HS-27A (cell line): ENCODE measurements around the gene DAAM1.

Experiments used
- DNase-seq: peaks from one replicate; pipeline ENCODE4 v3.0.0-alpha.2; 2012; ENCODE audit warnings: low read depth, missing footprints

The DAAM1 gene

DNA sequence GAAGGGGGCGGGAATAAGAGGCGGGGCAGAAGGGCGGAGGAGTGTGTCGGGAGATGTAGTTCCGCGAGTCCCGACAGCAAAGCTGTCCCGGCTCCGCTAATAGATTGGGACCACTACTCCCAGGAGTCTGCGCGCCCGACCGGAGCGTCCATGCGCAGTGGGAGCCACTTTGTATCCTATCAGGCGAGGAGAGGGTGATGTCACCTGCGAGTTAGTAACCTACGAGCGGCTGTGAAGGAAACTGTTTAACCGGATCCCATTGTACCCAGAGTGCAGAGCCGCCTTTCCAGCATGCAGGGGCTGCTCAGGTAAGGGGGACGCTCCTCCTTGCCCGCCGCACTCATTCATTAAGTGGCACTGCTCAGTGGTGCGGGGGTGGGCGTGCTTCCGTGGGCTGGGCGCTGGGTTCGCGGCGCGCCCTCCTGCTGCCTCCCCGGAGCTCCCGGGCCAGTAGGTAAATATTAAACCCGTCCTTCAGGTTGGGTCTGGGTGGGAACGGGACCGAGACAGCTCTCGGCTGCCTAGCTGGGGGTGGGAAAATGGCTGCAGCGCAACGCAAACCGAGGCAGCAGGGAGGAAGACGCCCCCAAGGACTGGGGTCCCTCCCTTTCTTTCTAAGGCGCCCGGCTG lies at the start of gene DAAM1:
Gene DAAM1 (plus strand): TSS at position 207 of the 630 bp plus-strand sequence. CDS start 74,811 bp downstream, outside the sequence.
- peak; percentile 94 for DNase-seq

DNA sequence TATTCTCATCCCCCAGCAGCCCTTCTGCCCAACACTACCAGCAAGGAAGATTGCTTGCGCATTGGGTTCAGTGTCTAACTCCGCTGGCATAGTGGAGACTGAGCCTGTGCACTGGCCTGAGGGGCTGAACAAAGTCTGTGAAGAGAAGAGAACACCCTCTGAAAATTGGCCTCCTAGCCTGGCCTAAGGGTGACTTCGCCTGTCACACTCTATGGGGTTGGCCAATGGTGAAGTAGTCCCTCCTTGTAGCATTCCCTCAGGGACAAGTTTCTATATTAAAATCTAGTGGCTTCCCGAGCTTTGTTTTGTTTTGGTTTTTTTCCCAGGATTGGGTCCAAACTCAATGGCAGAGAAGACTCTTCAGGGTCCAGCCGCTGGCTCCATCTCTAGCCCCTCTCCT lies 49.1 kb upstream of the DAAM1 start:
- no peak for DNase-seq

GRCh38 chr14:59140106-59140843 lies 48.2 kb upstream of the DAAM1 start:
- DNase-seq, result no peak

- no peak for DNase-seq
These were observed 42.0 kb upstream of the DAAM1 start for GRCh38 chr14:59146484-59146883.

- DNase-seq, result no peak
These were observed 41.5 kb upstream of the DAAM1 start for GRCh38 chr14:59147007-59147406.

GRCh38 chr14:59148334-59148900 lies 40.0 kb upstream of the DAAM1 start:
- DNase-seq, result no peak

DNA sequence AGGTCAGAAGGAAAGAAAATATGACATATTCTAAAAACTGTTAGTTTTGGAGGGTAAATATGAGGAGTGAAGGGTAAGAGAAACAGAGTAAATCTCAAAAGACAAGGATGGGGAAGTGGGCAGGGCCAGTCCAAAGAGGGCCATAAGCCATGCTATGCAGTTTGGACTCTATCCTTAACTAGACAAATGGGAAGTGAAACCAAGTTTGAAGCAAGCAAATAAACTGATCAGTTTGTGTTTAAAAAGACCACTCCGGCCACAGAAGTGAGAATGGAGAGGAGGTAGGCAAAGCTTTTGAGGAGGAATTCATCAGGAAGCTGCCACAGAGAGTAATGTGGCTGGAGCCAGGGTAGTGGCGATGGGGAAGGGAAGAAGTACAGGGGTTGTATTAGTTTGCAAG lies 37.5 kb upstream of the DAAM1 start:
- no peak for DNase-seq

- no peak for DNase-seq
These were observed 34.1 kb upstream of the DAAM1 start for GRCh38 chr14:59154373-59154772.

GRCh38 chr14:59155886-59156285 lies 32.6 kb upstream of the DAAM1 start:
- no peak for DNase-seq

DNA sequence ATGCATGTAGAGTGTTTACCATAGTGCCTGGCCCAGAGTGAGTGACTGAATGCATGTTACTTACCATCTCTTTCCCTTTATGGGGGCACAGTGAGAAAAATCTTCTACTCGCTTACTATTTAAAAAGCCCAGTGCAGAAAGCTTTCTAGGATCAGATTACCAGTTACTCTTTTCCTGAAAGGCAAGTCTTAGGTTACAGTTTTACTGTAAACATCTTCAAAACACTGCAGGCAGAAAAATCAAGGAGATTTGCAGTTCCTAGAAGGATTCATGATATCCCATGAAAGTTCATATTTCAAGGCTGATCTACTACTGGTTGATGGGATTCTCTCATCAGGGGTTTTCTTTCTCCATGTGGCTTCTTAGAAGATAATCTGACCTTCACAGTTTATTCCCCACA lies 29.3 kb upstream of the DAAM1 start:
- DNase-seq, result no peak

DNA sequence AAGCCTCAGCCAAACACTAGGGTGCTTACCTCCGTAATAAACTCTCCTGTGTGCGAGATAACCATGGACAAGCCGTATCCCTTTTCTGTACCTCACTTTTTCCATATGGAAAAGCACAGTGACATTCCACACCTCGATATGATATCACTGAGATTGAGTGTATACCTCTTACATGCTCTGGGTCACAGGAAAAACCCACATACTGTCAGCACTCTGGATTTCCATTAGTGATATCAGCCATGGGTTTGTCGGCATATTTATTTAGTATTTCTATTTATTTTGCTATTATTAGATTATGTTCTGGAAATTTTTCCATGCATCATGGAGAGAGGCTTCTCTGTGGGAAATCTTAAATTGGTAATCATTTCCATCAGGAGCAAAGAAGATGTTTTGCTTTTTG lies 28.0 kb upstream of the DAAM1 start:
- DNase-seq, result no peak

- peak; percentile 1 for DNase-seq
These were observed 26.8 kb upstream of the DAAM1 start for GRCh38 chr14:59161561-59162175.

GRCh38 chr14:59166258-59166657 lies 22.2 kb upstream of the DAAM1 start:
- DNase-seq, result no peak

DNA sequence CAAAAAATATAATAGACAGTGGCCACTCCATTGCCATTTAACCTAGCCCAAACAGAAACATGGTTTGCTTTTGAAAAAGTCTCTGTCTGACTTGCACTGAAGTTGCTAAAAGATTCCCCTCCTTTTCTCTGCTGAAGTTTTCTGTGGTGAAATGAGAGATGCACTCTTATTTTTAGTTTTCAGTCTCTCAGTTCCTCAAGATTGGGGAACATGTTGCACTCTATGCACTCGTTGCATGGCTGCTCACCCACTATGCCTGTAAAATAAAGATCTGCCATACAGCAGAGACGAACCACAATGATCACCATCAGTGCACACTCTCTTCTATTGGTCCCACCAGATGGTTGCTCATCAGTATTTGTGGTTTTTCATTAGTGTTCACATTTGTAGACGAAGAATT lies 13.1 kb upstream of the DAAM1 start:
- no peak for DNase-seq

DNA sequence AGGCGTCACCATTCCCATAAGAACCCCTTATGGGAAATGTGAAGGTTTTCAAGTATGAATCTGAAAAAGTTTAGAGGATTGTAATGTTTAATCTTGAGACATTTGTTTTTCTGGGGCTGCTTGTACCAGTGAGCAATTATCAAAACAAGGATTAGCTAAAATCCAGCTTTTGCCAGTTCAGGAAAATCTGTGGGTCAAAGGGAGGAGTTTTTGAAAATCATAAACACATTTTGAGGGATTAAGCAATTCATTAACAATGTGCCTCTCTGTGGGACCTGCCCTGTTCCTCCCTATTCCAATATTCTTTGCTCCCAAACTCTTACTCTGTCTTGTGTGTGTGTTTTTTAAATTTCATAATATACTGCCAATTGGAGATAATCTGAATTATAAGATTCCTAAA lies 11.7 kb upstream of the DAAM1 start:
- no peak for DNase-seq

DNA sequence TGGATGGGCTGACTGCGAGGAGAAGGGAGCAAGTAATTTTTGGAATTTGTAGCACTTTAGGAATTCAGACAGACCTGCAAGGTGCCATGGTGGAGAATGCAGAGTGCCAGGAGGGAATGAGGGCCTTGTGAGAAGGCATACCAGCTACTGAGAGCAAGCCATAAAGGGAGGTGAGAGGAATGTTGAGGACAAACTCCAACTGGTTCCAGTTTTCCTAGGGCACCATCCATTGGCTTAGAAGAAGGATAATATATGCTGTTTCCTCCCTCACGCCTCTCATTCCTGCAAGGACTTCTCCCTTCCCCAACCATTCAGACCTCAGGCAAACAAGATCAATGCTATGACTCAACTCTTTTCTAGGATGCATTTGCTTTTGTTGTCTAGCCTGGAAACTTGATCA lies 11.2 kb upstream of the DAAM1 start:
- DNase-seq, result no peak

GRCh38 chr14:59181791-59182190 lies 6.7 kb upstream of the DAAM1 start:
- no peak for DNase-seq

DNA sequence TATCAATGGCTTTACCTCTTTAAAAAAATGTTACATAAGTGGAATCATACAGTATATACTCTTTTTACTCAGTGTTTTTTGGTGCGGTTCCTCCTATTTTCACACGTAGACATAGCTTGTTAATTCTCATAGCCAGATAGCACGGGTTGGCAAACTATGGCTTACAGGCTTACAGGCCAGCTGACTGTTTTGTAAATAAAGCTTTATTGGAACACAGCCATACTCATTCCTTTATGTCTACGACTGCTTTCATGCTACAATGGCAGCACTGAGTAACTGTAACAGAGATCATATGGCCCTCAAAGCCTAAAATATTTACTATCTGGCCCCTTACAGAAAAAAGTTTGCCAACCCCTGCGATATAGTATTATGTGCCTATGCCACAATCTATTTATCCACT lies 5.8 kb upstream of the DAAM1 start:
- no peak for DNase-seq

DNA sequence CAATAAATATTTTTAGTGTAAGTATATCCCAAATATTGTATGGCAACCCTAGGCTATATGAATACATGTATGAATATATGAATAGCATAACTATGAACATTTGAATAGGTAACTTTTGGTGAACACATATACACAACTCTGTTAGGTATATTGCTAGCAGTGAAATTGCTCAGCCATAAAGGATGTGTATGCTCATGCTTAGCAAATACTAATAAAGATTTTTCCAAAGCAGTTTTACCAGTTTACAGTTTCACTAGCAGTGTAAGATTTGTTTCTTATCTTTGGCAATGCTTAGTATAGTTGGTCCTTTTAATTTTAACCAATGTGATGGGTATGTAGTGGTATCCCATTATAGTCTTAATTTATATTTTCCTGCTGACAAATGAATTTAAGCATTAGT lies 5.3 kb upstream of the DAAM1 start:
- DNase-seq, result no peak

DNA sequence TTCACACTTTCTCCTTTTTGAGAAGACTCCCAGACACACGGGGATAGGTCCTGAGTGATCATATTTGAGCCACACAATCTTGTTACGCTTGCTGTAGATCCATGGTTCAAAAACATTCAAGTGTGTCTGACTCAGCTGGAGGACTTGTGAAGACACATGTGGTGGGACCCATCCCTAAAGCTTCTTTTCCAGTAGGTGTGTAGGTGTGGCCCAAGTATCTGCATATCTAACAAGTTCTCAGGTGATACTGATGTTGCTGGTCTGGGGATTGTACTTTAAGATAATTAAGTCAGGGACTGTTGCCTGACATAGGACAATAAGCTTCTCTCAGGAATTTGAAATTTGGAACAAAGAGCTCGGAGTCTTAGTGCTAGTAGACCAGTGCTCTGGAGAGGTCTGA lies 4.1 kb upstream of the DAAM1 start:
- DNase-seq, result no peak

GRCh38 chr14:59185676-59186075 lies 2.8 kb upstream of the DAAM1 start:
- no peak for DNase-seq

GRCh38 chr14:59186306-59186705 lies 2.2 kb upstream of the DAAM1 start:
- DNase-seq, result no peak

GRCh38 chr14:59187118-59187517 lies 1.3 kb upstream of the DAAM1 start:
- no peak for DNase-seq
